IMR-90 (cell line): ENCODE data around the gene CCDC142.

ENCODE experiments used
- CEBPB ChIP-seq: IDR thresholded peaks from 2 replicates; pipeline ENCODE4 v1.6.1; 2012; ENCODE audit warnings: low read depth, low read length, improper control_type of control experiment
- MXI1 ChIP-seq: IDR thresholded peaks from 2 replicates; pipeline ENCODE4 v1.6.1; 2012; ENCODE audit warnings: low read depth, mild to moderate bottlenecking, low read length, moderate library complexity, borderline replicate concordance
- POLR2A ChIP-seq: IDR thresholded peaks from 2 replicates; pipeline ENCODE4 v1.6.1; 2012; ENCODE audit warnings: mild to moderate bottlenecking, low read depth, low read length
- RAD21 ChIP-seq: IDR thresholded peaks from 2 replicates; pipeline ENCODE4 v1.6.1; 2012; ENCODE audit warnings: low read length, improper control_type of control experiment
- RFX5 ChIP-seq: IDR thresholded peaks from 2 replicates; pipeline ENCODE4 v1.8.0; 2012; ENCODE audit warnings: low read depth, mild to moderate bottlenecking, low read length, moderate library complexity
- TF ChIP-seq, protein P1 (sequence below): conservative IDR thresholded peaks from 2 replicates; pipeline ENCODE4 v1.5.1; 2012; ENCODE audit warnings: mild to moderate bottlenecking, low read depth, low read length, improper control_type of control experiment
- TF ChIP-seq, protein P2 (sequence below): fragments of 150-350 bp; IDR thresholded peaks from 2 replicates; pipeline ENCODE4 v1.6.1; 2017; ENCODE audit warnings: mild to moderate bottlenecking, antibody characterized with exemption, low read length, low read depth
- TF ChIP-seq, protein P3 (sequence below): fragments of 150-350 bp; IDR thresholded peaks from 2 replicates; pipeline ENCODE4 v1.6.1; 2016; ENCODE audit warnings: low read depth, mild to moderate bottlenecking, low read length, moderate library complexity, borderline replicate concordance

DNA sequence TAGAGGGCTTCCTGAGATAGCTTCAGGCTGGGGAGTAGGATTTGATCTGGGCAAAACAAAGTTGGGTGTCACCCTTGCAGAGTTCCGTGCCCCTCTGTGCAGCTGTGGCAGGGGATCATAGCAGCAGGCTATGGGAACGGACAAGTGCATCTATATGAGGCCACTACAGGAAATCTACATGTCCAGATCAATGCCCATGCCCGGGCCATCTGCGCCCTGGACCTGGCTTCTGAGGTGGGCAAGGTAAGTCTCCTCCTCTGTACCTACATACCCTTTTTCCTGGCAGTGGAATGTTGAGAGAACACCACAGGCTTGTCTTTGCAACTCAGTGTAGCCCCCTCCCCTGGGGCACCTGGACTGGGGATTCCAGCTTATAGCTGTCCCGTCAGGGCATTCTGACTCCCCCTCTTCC is 57.8 kb downstream of the CCDC142 start:
- no peak for TF ChIP-seq RAD21
- TF ChIP-seq, protein P1, sequence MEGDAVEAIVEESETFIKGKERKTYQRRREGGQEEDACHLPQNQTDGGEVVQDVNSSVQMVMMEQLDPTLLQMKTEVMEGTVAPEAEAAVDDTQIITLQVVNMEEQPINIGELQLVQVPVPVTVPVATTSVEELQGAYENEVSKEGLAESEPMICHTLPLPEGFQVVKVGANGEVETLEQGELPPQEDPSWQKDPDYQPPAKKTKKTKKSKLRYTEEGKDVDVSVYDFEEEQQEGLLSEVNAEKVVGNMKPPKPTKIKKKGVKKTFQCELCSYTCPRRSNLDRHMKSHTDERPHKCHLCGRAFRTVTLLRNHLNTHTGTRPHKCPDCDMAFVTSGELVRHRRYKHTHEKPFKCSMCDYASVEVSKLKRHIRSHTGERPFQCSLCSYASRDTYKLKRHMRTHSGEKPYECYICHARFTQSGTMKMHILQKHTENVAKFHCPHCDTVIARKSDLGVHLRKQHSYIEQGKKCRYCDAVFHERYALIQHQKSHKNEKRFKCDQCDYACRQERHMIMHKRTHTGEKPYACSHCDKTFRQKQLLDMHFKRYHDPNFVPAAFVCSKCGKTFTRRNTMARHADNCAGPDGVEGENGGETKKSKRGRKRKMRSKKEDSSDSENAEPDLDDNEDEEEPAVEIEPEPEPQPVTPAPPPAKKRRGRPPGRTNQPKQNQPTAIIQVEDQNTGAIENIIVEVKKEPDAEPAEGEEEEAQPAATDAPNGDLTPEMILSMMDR: no peak
- TF ChIP-seq POLR2A: no peak
- TF ChIP-seq CEBPB: no peak
- no peak for TF ChIP-seq RFX5
- TF ChIP-seq, protein P2, sequence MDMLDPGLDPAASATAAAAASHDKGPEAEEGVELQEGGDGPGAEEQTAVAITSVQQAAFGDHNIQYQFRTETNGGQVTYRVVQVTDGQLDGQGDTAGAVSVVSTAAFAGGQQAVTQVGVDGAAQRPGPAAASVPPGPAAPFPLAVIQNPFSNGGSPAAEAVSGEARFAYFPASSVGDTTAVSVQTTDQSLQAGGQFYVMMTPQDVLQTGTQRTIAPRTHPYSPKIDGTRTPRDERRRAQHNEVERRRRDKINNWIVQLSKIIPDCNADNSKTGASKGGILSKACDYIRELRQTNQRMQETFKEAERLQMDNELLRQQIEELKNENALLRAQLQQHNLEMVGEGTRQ: no peak
- TF ChIP-seq MXI1: no peak
- TF ChIP-seq, protein P3, sequence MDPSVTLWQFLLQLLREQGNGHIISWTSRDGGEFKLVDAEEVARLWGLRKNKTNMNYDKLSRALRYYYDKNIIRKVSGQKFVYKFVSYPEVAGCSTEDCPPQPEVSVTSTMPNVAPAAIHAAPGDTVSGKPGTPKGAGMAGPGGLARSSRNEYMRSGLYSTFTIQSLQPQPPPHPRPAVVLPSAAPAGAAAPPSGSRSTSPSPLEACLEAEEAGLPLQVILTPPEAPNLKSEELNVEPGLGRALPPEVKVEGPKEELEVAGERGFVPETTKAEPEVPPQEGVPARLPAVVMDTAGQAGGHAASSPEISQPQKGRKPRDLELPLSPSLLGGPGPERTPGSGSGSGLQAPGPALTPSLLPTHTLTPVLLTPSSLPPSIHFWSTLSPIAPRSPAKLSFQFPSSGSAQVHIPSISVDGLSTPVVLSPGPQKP: no peak
